Stimulated activated CD8-positive, alpha-beta memory T cell treated with anti-CD3 and anti-CD28 coated beads, Interleukin-7, amount 100 ng/mL, for 1 hour (primary cell): ENCODE measurements around the gene NDUFB11.

Source experiments
- DNase-seq, 2 donors: peaks; one replicate each; pipeline ENCODE4 v3.0.0-alpha.2; 2020; ENCODE audit warnings: low read depth in 2 of 2

Gene NDUFB11

GRCh38 chrX:47144626-47145394 lies at the start of gene NDUFB11, which contains the start of gene RBM10:
Gene NDUFB11, minus strand, starts transcription at chrX:47144702. Its CDS starts 23 bp downstream, at chrX:47144679.
Gene RBM10, plus strand, starts transcription at chrX:47145221. Its CDS starts 2,261 bp downstream, at chrX:47147482.
- DNase-seq, result peak; percentile 66 to 70

GRCh38 chrX:47193475-47194193 lies 49.1 kb upstream of the NDUFB11 start, which contains the start of gene UBA1:
Gene UBA1, plus strand, starts transcription at chrX:47193829. Its CDS starts 4,974 bp downstream, at chrX:47198803.
- peak; percentile 79 to 97 for DNase-seq

GRCh38 chrX:47191806-47192401 lies 47.4 kb upstream of the NDUFB11 start:
- no peak for DNase-seq

GRCh38 chrX:47191331-47191730 lies 46.8 kb upstream of the NDUFB11 start:
- peak in 1 of 2 donors; percentile 20 for DNase-seq

GRCh38 chrX:47190445-47191269 lies 46.2 kb upstream of the NDUFB11 start:
- peak; percentile 43 to 60 for DNase-seq

GRCh38 chrX:47189906-47190305 lies 45.4 kb upstream of the NDUFB11 start:
- DNase-seq, result no peak

GRCh38 chrX:47187106-47187677 lies 42.7 kb upstream of the NDUFB11 start:
- no peak for DNase-seq

- DNase-seq, result no peak
Observed at GRCh38 chrX:47186096-47186740, 41.7 kb upstream of the NDUFB11 start.

- no peak for DNase-seq
Observed at GRCh38 chrX:47185241-47185640, 40.7 kb upstream of the NDUFB11 start.

- DNase-seq, result no peak
Observed at GRCh38 chrX:47184486-47184885, 40.0 kb upstream of the NDUFB11 start.

GRCh38 chrX:47182106-47182700 lies 37.7 kb upstream of the NDUFB11 start:
- DNase-seq, result no peak

- DNase-seq, result no peak
Observed at GRCh38 chrX:47181301-47181700, 36.8 kb upstream of the NDUFB11 start.

- DNase-seq, result no peak
Observed at GRCh38 chrX:47180346-47180745, 35.8 kb upstream of the NDUFB11 start.

- no peak for DNase-seq
Observed at GRCh38 chrX:47179928-47180255, 35.4 kb upstream of the NDUFB11 start.

GRCh38 chrX:47179221-47179927 lies 34.9 kb upstream of the NDUFB11 start:
- DNase-seq, result no peak

- DNase-seq, result no peak
Observed at GRCh38 chrX:47178337-47178736, 33.8 kb upstream of the NDUFB11 start.

- DNase-seq, result no peak
Observed at GRCh38 chrX:47177079-47177478, 32.6 kb upstream of the NDUFB11 start.

GRCh38 chrX:47176101-47176740 lies 31.7 kb upstream of the NDUFB11 start:
- DNase-seq, result no peak

- no peak for DNase-seq
Observed at GRCh38 chrX:47175588-47175980, 31.1 kb upstream of the NDUFB11 start.
